Effector memory CD8-positive, alpha-beta T cell (primary cell): ENCODE data around the gene SLC1A2.
A peak's percentile ranks its signal among the peaks of the same experiment; 100 is the strongest.

Experiments used
- ATAC-seq: fragments of 150-1000 bp; cut with Tn5 transposase; replicated peaks from 2 replicates; pipeline ENCODE4 v1.10.0; 2021; ENCODE audit warnings: mild to moderate bottlenecking, moderate library complexity
- DNase-seq, 3 experiments: peaks; one replicate each; pipeline ENCODE4 v3.0.0; 2021
- H3K27ac Mint-ChIP-seq, 2 donors: one replicate each; pipeline ENCODE4 v1.8.0; 2022; ENCODE audit warnings: mild to moderate bottlenecking in 2 of 2, mixed read lengths in 2 of 2, moderate library complexity in 2 of 2
- H3K27me3 Mint-ChIP-seq, 2 donors: one replicate each; pipeline ENCODE4 v1.8.0; 2022; ENCODE audit warnings: mixed read lengths in 2 of 2
- H3K36me3 Mint-ChIP-seq: one replicate; pipeline ENCODE4 v1.8.0; 2022; ENCODE audit warnings: mild to moderate bottlenecking, moderate library complexity, mixed read lengths; ENCODE audit not compliant: insufficient read depth
- H3K4me1 Mint-ChIP-seq, 2 donors: one replicate each; pipeline ENCODE4 v1.8.0; 2022; ENCODE audit warnings: low read depth in 2 of 2, mixed read lengths in 2 of 2
- H3K4me3 Mint-ChIP-seq, 2 donors: one replicate each; pipeline ENCODE4 v1.8.0; 2022; ENCODE audit warnings: mild to moderate bottlenecking in 2 of 2, mixed read lengths in 2 of 2, moderate library complexity in 2 of 2
- H3K9me3 Mint-ChIP-seq, 2 donors: one replicate each; pipeline ENCODE4 v1.8.0; 2022; ENCODE audit warnings: mixed read lengths in 2 of 2

SLC1A2 gene

GRCh38 chr11:35287344-35287890, 131.9 kb downstream of the SLC1A2 start:
- no peaks in the 10 kb centered on the region for H3K9me3 Mint-ChIP-seq
- H3K4me1 Mint-ChIP-seq, result peaks cover 4% of the 10 kb centered on the region in 2 donors
- no peak for ATAC-seq
- no peak overlapping the region for H3K27ac Mint-ChIP-seq
- no peaks in the 10 kb centered on the region for H3K36me3 Mint-ChIP-seq
- H3K4me3 Mint-ChIP-seq, result no peak overlapping the region
- DNase-seq, result no peak
- H3K27me3 Mint-ChIP-seq, result no peaks in the 10 kb centered on the region

GRCh38 chr11:35286126-35286525, 133.2 kb downstream of the SLC1A2 start:
- Mint-ChIP-seq H3K4me1 (peaks cover 4 to 6% of the 10 kb centered on the region in 2 donors), H3K27ac (no peak overlapping the region), H3K36me3 (no peaks in the 10 kb centered on the region), H3K27me3 (no peaks in the 10 kb centered on the region), H3K4me3 (no peak overlapping the region), H3K9me3 (no peaks in the 10 kb centered on the region)
- DNase-seq (no peak), ATAC-seq (no peak)

GRCh38 chr11:35285471-35285870, 133.9 kb downstream of the SLC1A2 start:
- no peaks in the 10 kb centered on the region for H3K36me3 Mint-ChIP-seq
- no peak overlapping the region for H3K27ac Mint-ChIP-seq
- no peak for ATAC-seq
- peaks cover 4 to 6% of the 10 kb centered on the region in 2 donors for H3K4me1 Mint-ChIP-seq
- H3K9me3 Mint-ChIP-seq, result no peaks in the 10 kb centered on the region
- H3K4me3 Mint-ChIP-seq, result no peak overlapping the region
- DNase-seq, result no peak
- H3K27me3 Mint-ChIP-seq, result no peaks in the 10 kb centered on the region

GRCh38 chr11:35282221-35282882, 137.0 kb downstream of the SLC1A2 start:
- Mint-ChIP-seq H3K27ac (peak overlapping the region in 1 of 2 donors; percentile 20), H3K27me3 (no peaks in the 10 kb centered on the region), H3K4me1 (peaks cover 4 to 6% of the 10 kb centered on the region in 2 donors), H3K4me3 (no peak overlapping the region), H3K9me3 (no peaks in the 10 kb centered on the region), H3K36me3 (peaks cover 4% of the 10 kb centered on the region)
- DNase-seq, result no peak
- peak; percentile 58 for ATAC-seq

GRCh38 chr11:35281169-35281688, 138.1 kb downstream of the SLC1A2 start:
- Mint-ChIP-seq H3K36me3 (peaks cover 6% of the 10 kb centered on the region), H3K27me3 (no peaks in the 10 kb centered on the region), H3K4me1 (peaks cover 4 to 8% of the 10 kb centered on the region in 2 donors), H3K27ac (no peak overlapping the region), H3K4me3 (no peak overlapping the region), H3K9me3 (no peaks in the 10 kb centered on the region)
- DNase-seq, result no peak
- no peak for ATAC-seq

- no peaks in the 10 kb centered on the region for H3K9me3 Mint-ChIP-seq
- ATAC-seq (no peak), DNase-seq (no peak)
- no peak overlapping the region for H3K27ac Mint-ChIP-seq
- H3K36me3 Mint-ChIP-seq, result peaks cover 8% of the 10 kb centered on the region
- H3K4me1 Mint-ChIP-seq, result peaks cover 4 to 13% of the 10 kb centered on the region in 2 donors
- H3K27me3 Mint-ChIP-seq, result no peaks in the 10 kb centered on the region
- H3K4me3 Mint-ChIP-seq, result no peak overlapping the region
Observed at GRCh38 chr11:35280727-35281126, 138.6 kb downstream of the SLC1A2 start.

GRCh38 chr11:35277827-35278226, 141.5 kb downstream of the SLC1A2 start:
- Mint-ChIP-seq H3K36me3 (peaks cover 8% of the 10 kb centered on the region), H3K27me3 (no peaks in the 10 kb centered on the region), H3K4me3 (no peak overlapping the region), H3K27ac (no peak overlapping the region), H3K9me3 (no peaks in the 10 kb centered on the region), H3K4me1 (peaks cover 13 to 20% of the 10 kb centered on the region in 2 donors)
- no peak for DNase-seq
- no peak for ATAC-seq

- Mint-ChIP-seq H3K36me3 (peaks cover 8% of the 10 kb centered on the region), H3K27ac (peak overlapping the region in 1 of 2 donors; percentile 91), H3K4me1 (peaks cover 22 to 24% of the 10 kb centered on the region in 2 donors), H3K4me3 (no peak overlapping the region), H3K9me3 (no peaks in the 10 kb centered on the region), H3K27me3 (no peaks in the 10 kb centered on the region)
- DNase-seq, result no peak
- peak; percentile 27 for ATAC-seq
Observed at GRCh38 chr11:35276396-35277145, 142.8 kb downstream of the SLC1A2 start.

GRCh38 chr11:35275786-35276170, 143.6 kb downstream of the SLC1A2 start:
- H3K9me3 Mint-ChIP-seq, result no peaks in the 10 kb centered on the region
- no peak for ATAC-seq
- no peak for DNase-seq
- peaks cover 26% of the 10 kb centered on the region in 2 donors for H3K4me1 Mint-ChIP-seq
- no peak overlapping the region for H3K4me3 Mint-ChIP-seq
- peaks cover 8% of the 10 kb centered on the region for H3K36me3 Mint-ChIP-seq
- H3K27me3 Mint-ChIP-seq, result no peaks in the 10 kb centered on the region
- H3K27ac Mint-ChIP-seq, result peak overlapping the region in 1 of 2 donors; percentile 91

GRCh38 chr11:35274909-35275785, 144.2 kb downstream of the SLC1A2 start:
- no peak overlapping the region for H3K4me3 Mint-ChIP-seq
- peaks cover 26% of the 10 kb centered on the region in 2 donors for H3K4me1 Mint-ChIP-seq
- no peaks in the 10 kb centered on the region for H3K9me3 Mint-ChIP-seq
- H3K27ac Mint-ChIP-seq, result no peak overlapping the region
- H3K36me3 Mint-ChIP-seq, result peaks cover 6% of the 10 kb centered on the region
- no peaks in the 10 kb centered on the region for H3K27me3 Mint-ChIP-seq
- DNase-seq (no peak), ATAC-seq (no peak)

GRCh38 chr11:35272391-35272902, 146.9 kb downstream of the SLC1A2 start:
- DNase-seq, result peak; percentile 50 to 57 (median 53)
- peak overlapping the region; percentile 0 to 42 for H3K4me3 Mint-ChIP-seq

GRCh38 chr11:35271031-35271430, 148.3 kb downstream of the SLC1A2 start:
- Mint-ChIP-seq H3K9me3 (no peaks in the 10 kb centered on the region), H3K36me3 (no peaks in the 10 kb centered on the region), H3K27me3 (no peaks in the 10 kb centered on the region), H3K4me3 (no peak overlapping the region), H3K4me1 (peaks cover 23 to 26% of the 10 kb centered on the region in 2 donors), H3K27ac (peak overlapping the region; percentile 21 to 71)
- DNase-seq (no peak), ATAC-seq (no peak)

More at GRCh38 chr11:35272391-35272902, 146.9 kb downstream of the SLC1A2 start:
- Mint-ChIP-seq H3K27me3 (no peaks in the 10 kb centered on the region), H3K27ac (peak overlapping the region; percentile 21 to 71), H3K9me3 (no peaks in the 10 kb centered on the region), H3K4me1 (peaks cover 26% of the 10 kb centered on the region in 2 donors), H3K36me3 (peaks cover 4% of the 10 kb centered on the region)
- ATAC-seq, result peak; percentile 93

- ATAC-seq (no peak), DNase-seq (no peak)
- peaks cover 18 to 26% of the 10 kb centered on the region in 2 donors for H3K4me1 Mint-ChIP-seq
- H3K27ac Mint-ChIP-seq, result no peak overlapping the region
- H3K4me3 Mint-ChIP-seq, result no peak overlapping the region
- H3K9me3 Mint-ChIP-seq, result no peaks in the 10 kb centered on the region
- no peaks in the 10 kb centered on the region for H3K27me3 Mint-ChIP-seq
- no peaks in the 10 kb centered on the region for H3K36me3 Mint-ChIP-seq
Observed at GRCh38 chr11:35270342-35270741, 149.0 kb downstream of the SLC1A2 start.
